PFSK-1 (cell line): Measurements from ENCODE around the gene IKZF2.

Experiments
- FOXP2 ChIP-seq: optimal IDR thresholded peaks from 2 replicates; pipeline ENCODE3; 2011; ENCODE audit warnings: borderline replicate concordance, control low read depth, inconsistent platforms; ENCODE audit not compliant: insufficient read depth; ENCODE audit errors: extremely low read length, extremely low read depth
- POLR2AphosphoS5 ChIP-seq: IDR thresholded peaks from 2 replicates; pipeline ENCODE4 v1.6.1; 2012; ENCODE audit warnings: low read depth, mild to moderate bottlenecking, control low read depth, low read length, moderate library complexity
- REST ChIP-seq, 2 experiments: IDR thresholded peaks; 2 replicates each; pipeline versions ENCODE4 v1.6.1 to v1.8.0; 2011 to 2012; ENCODE audit warnings: low read depth in 2 of 2, low read length in 2 of 2, control low read depth in 1 of 2, inconsistent platforms in 1 of 2, mild to moderate bottlenecking in 1 of 2, moderate library complexity in 1 of 2; ENCODE audit not compliant: insufficient read depth in 1 of 2
- SIN3A ChIP-seq: IDR thresholded peaks from 2 replicates; pipeline ENCODE4 v1.6.1; 2012; ENCODE audit warnings: mild to moderate bottlenecking, low read length, moderate library complexity, borderline replicate concordance; ENCODE audit not compliant: insufficient read depth
- TAF1 ChIP-seq: IDR thresholded peaks from 2 replicates; pipeline ENCODE4 v1.6.1; 2012; ENCODE audit warnings: low read length, control low read depth, borderline replicate concordance; ENCODE audit not compliant: insufficient read depth

The IKZF2 gene

GRCh38 chr2:213177679-213178078 lies 26.3 kb upstream of the IKZF2 start:
- TF ChIP-seq TAF1 (no peak), REST (IDR thresholded peaks at IDR 0.05; ENCODE audit: insufficient read depth in 1 of 2, low read depth in 2 of 2, low read length in 2 of 2) (no peak), POLR2AphosphoS5 (no peak), FOXP2 (no peak), SIN3A (no peak)

GRCh38 chr2:213175673-213176247 lies 24.3 kb upstream of the IKZF2 start:
- TF ChIP-seq POLR2AphosphoS5 = no peak
- TF ChIP-seq FOXP2 = no peak
- TF ChIP-seq TAF1 = no peak
- TF ChIP-seq REST (IDR thresholded peaks at IDR 0.05; ENCODE audit: insufficient read depth in 1 of 2, low read depth in 2 of 2, low read length in 2 of 2) = no peak
- no peak for TF ChIP-seq SIN3A

GRCh38 chr2:213172641-213173040 lies 21.2 kb upstream of the IKZF2 start:
- TF ChIP-seq POLR2AphosphoS5 = no peak

- TF ChIP-seq TAF1 (no peak), SIN3A (no peak), FOXP2 (no peak), REST (IDR thresholded peaks at IDR 0.05; ENCODE audit: insufficient read depth in 1 of 2, low read depth in 2 of 2, low read length in 2 of 2) (no peak), POLR2AphosphoS5 (no peak)
Observed at GRCh38 chr2:213171147-213171546, 19.7 kb upstream of the IKZF2 start.

GRCh38 chr2:213167271-213167930 lies 16.0 kb upstream of the IKZF2 start:
- TF ChIP-seq TAF1 = no peak
- no peak for TF ChIP-seq REST (IDR thresholded peaks at IDR 0.05; ENCODE audit: insufficient read depth in 1 of 2, low read depth in 2 of 2, low read length in 2 of 2)
- TF ChIP-seq SIN3A = no peak
- no peak for TF ChIP-seq POLR2AphosphoS5
- TF ChIP-seq FOXP2 = no peak
